ENCODE data around the gene SPOCK2.

SPOCK2 gene

DNA sequence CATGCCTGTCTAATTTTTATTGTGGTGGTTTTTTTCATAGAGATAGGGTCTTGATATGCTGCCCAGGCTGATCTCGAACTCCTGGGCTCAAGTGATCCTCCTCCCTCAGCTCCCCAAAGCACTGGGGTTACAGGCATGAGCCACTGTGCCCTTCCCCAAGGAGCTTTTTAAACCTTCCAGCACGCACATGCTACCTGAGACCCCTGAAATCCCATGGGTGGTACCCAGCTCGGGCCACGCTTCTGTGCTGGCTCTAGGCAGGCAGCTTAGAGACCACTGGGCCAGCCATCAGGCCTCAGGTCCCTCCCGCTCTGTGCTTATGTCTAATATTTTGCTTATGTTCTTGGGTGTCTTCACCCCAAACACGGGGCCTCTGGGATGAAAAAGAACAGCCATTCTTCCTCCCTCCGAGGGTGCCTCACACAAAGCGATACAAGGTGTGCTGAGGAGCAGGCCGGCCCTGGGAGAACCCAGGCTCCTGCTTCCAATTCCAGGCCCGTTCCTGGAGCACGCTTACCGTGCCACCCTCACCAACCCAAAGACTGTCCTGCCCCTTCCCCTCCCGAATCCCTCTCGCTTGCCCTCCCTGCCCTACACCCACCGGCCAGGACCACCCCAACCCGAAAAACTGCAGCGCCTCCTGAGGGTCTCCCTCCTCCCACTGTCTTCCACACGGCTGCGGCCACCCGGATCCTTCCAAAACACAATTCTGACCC is 10.9 kb downstream of the SPOCK2 start:
- in situ Hi-C loops (cut with MboI; ENCODE audit: low pct_unique_long_range_greater_than_20kb, low sequenced_read_pairs) = no loop called here
- DNase-seq = no peak

DNA sequence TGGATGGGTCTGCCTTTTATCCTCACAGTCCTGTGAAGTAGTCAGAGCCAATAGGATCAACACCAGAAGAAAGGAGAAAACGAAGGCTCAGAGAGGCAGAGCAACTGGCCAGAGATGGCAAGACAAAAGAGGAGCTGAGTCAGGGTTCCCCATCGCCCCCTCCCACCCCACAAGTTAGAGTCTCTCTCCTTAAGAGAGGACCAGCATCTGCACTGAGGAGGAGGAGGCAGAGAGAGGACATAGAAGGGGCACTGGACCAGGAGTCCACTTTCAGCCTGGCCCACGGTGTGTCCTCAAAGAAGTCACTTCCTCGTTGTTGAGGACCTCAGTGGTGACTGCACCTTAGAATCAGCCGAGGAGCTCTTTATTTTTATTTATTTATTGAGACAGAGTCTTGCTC is 11.6 kb downstream of the SPOCK2 start:
- DNase-seq = no peak
- in situ Hi-C loops (cut with MboI; ENCODE audit: low pct_unique_long_range_greater_than_20kb, low sequenced_read_pairs) = no loop called here

DNA sequence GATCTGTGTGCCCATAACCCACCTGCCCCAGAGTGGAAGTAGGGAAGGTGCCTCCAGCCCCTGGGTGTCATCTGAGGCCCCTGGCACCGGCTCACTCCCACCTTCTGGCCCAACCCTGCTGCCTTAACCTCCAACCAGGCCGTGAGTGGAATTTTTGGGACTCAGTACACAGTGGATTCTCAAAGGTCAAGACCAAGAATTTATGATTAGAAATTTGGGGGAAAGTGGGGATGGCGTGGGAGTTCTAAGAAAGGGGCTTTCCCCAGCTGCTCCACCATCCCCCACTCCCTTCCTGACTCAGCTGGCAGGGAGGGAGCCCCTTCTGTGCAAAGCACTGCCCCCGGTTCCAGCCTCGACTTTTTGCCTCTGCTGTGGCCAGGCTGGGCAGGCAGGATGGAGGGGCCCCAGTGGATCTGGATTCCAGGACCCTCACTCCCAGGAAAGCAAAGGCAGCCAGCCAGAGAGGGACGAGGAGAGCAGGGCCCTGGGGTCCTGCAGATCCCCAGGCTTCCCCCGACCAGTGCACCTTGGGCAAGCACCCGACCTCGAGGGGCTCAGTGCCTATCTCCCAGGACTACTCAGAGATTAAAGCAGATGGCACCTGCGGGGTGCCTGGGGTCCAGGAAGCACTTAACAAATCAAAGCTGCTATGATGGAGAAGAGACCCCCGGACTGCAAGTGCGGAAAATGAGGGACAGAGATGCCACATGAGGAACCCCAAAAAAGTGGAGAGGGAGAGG is 12.8 kb downstream of the SPOCK2 start:
- no peak for DNase-seq
- in situ Hi-C loops (cut with MboI; ENCODE audit: low pct_unique_long_range_greater_than_20kb, low sequenced_read_pairs) = no loop called here

DNA sequence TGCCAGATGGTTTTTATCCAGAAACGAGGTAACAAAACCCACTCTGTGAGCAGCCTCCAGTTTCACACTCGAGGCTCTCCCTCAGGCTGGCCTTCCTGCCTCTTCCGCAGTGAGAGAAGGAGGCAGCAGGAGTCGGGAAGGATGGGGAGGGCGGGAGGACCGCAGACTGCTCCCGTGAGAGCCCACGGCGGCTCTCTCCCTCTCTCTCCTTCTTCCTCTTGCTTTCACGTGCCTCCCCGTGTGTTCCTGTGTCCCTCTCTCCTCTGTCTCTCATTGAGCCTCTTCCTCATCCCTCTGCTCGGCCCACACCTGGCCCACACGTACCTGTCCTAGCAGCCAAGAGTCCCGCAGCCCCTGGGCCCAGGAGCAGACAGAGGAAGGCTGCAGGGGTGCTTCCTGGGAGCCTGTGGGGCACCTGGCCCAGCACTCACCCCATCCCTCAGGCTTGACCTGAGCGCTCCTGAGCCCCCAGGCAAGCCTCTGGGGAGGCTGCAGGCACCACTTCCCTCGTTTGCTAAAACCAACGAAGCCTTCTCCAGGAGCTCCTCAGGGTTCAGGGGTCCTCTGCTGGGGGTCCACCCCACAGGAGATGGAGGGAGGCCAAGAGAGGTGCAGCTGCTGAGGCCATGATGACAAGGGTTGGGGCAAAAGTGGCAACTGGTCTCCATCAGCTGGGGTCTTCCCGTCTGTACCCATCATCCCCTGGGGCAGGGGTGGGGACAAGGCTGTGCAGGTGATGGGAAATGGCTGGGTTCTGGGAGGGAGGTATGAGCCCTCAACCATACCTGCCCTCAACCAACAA is 13.6 kb downstream of the SPOCK2 start:
- in situ Hi-C loops (cut with MboI; ENCODE audit: low pct_unique_long_range_greater_than_20kb, low sequenced_read_pairs) = no loop called here
- no peak for DNase-seq

DNA sequence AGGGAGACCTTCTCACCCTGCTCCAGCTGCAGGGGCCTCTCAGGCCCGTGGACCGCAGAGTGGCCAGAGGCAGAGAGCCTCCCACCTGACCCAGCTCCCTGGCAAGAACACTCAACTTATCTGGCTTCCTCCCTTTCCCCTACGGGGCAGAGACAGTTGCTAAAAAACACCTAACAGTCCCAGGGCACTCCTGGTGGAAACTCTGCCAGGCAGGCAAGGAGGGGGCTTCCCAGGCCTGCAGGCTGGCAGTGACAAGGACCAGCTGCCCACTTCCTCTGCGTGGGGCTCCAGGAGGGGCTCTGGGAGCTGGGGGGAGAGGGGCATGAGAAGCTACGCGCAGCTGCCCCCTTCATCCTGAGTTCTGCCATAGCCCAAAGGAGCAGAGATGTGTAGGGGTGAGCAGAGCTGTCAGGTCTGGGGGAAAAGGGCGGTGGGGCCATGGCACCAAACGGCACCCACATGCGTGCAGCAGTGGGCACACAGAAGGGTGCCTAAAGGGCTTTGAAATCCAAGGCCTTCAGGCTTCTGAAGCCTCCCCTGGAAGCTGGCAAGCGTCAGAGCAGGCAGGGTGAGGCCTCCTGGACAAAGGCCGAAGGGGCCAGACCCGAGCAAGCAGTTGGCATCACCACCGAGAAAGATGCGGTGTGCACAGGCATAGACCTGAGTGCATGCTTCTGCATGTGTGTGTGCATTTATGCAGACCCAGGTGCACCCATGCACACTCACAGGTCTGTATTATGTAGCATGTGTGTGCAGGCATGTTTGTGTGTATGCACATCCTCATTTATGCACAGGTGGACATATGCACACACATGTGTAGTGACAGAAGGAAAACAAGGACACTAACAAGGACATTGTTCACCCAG is 14.4 kb downstream of the SPOCK2 start:
- in situ Hi-C loops (cut with MboI; ENCODE audit: low pct_unique_long_range_greater_than_20kb, low sequenced_read_pairs) = no loop called here
- DNase-seq = no peak

DNA sequence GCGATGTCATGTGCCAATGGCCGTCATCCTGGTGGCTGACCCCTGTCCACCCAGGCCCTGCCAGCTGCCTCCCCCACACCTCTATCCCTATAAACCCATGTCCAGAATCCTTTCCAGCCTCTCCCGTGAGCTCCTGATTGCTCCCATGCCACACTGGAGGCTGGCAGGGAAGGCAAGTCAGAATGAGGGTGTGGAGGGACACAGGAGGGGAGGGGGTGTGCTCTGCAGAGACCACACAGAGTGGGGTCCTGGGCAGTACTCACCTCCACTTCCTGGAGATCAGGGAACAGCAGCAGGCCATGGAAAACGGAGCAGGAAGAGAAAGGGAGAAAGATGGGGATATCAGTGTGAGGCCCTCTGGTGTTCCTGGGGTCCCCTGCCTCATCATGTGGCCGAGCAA is 15.7 kb downstream of the SPOCK2 start:
- no peak for DNase-seq
- in situ Hi-C loops (cut with MboI; ENCODE audit: low pct_unique_long_range_greater_than_20kb, low sequenced_read_pairs) = no loop called here

DNA sequence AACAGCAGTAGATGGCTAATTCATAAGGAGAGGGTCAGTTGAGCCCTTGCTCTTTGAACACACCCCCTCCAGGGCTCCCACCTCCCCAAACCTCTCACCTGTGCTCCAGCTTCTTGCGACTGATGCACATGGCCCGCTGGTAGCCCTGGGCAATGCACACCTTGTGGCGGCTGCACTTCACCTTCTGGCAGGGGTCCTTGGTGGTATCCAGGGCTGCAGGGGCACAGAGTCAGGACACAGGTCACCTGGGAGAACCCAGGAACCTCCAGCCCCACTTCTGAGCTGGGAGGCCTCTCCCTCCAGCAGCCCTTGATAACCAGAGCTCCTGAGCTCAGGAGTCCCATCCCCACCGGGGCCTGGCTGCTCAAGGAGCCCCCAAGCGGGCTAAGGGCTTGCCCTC is 16.3 kb downstream of the SPOCK2 start:
- in situ Hi-C loops (cut with MboI; ENCODE audit: low pct_unique_long_range_greater_than_20kb, low sequenced_read_pairs) = no loop called here

DNA sequence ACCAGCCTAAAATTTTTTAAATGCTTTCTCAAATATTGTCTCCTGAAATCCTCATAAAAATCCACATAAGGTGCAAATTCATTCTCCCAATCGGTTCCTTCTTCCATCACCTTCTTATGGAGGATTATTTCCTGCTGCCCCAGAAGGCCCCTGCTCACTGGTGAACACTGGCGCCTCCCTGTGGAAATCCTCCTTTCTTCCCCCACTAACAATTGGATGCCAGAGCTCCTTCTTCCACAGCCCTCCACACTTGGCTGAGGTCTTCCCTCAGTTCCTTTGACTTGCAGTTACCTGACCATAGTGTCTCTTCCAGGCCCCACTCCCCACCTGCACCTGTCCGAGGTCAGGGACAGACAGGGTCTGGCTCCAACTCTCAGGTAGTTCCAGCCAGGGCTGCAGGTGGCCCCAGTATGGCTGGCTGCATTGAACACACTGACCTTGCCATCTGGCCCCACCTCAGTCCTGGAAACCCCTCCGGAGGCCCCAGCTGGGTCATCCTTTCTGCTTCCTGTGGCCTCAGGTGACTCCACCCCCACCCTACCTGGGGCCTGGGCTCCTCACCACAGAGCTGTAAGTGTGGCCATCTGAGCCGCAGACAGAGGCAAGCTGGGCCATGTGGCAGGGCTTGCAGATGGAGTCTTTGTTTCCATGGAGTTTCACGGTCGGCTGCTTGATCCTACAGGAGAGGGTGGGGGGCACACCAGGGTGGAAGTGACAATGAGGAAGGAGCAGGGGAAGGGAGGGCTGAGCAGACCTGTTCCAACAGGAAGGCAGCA is 18.4 kb downstream of the SPOCK2 start:
- in situ Hi-C loops (cut with MboI; ENCODE audit: low pct_unique_long_range_greater_than_20kb, low sequenced_read_pairs) = no loop called here
- peak; percentile 57 for DNase-seq

More for the DNA sequence above, 16.3 kb downstream of the SPOCK2 start:
- no peak for DNase-seq

DNA sequence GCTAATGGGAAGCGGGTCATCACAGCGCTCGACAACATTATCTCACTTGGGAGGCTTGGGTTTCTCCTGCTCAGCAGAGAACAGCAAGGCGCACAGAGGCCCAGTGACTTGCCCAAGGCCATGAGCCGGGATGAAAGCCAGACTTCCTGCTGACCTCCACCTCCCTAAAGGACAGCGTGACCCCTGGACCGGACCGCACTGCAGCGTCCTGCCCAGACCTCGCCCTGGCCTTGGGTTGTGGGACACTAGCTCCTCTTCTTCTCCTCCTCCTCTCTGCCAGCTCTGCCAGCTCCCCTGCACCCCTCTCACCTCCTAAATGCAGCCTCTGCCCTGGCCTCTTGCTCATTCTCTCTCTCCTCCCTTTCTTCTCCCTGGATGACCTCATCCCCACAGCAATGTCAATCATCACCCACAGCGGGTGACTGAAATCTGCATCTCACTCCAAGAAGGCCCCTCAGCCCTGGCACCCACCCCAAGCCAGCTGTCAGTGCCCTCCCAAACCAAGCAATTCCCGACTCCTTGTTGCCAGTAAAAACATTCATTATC is 19.4 kb downstream of the SPOCK2 start:
- in situ Hi-C loops (cut with MboI; ENCODE audit: low pct_unique_long_range_greater_than_20kb, low sequenced_read_pairs) = no loop called here

DNA sequence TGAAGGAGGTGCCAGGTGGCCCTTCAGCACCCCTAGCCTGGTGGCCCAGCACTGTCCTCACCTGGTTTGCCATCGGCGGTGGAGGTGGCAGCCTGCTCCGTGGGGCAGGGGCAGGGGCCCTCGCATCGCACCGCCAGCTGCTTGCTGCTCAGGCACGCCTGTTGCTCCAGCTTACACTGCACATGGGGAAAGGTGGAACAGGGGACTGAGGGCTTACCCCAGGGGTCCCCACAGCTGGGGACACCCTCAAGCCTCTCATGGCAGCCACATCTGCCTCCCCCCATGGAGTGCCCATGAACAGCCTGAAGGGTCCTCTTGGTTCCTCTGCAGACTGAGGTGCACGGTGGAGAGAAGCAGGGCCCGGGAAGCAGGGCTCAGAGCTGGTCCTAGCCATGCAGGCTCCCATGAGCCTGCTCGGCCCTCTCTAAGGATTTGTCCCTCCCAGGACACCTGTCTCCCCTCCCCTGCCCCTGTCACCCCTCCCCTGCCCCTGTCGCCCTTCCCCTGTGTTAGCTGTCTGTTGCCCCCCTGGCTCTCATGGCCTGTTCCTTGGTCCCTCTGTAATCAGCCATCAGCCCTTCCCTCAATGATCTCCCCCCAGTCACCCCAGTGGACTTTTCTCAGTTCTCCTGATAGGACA is 20.1 kb downstream of the SPOCK2 start:
- no peak for DNase-seq
- in situ Hi-C loops (cut with MboI; ENCODE audit: low pct_unique_long_range_greater_than_20kb, low sequenced_read_pairs) = no loop called here

More for the DNA sequence above, 19.4 kb downstream of the SPOCK2 start:
- no peak for DNase-seq

DNA sequence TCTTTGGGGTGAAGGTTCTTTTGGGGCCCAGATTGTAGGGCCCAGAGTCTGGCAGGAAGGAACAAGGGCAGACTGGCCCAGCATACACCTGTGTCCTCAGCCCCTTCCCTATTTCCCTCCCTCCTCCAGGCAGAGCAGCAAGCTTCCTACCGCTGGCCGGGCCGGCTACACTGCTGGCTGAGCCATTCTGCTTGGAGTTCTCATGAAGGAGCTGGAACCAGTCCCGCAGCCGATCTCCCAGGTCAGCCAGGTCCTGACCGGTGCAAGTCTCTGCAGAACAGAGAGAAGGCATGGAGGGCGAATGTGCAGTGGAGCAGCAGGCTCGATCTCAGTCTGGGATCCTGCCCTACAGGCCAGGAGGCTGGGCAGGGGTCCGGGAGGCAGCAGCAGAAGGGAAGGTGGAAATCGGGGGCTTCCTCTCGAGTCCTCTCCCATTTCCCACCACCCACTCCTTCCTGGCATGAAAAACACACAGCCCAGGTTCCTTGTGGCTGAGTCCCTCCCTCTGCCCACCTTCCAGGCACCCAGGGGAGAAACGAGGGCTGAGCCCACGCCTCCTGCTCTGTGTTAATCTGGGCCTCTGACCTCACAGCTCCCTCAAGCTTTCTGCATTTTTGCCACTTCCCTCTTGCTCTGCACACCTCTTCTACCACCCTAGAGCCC is 20.8 kb downstream of the SPOCK2 start:
- in situ Hi-C loops (cut with MboI; ENCODE audit: low pct_unique_long_range_greater_than_20kb, low sequenced_read_pairs) = no loop called here
- no peak for DNase-seq

DNA sequence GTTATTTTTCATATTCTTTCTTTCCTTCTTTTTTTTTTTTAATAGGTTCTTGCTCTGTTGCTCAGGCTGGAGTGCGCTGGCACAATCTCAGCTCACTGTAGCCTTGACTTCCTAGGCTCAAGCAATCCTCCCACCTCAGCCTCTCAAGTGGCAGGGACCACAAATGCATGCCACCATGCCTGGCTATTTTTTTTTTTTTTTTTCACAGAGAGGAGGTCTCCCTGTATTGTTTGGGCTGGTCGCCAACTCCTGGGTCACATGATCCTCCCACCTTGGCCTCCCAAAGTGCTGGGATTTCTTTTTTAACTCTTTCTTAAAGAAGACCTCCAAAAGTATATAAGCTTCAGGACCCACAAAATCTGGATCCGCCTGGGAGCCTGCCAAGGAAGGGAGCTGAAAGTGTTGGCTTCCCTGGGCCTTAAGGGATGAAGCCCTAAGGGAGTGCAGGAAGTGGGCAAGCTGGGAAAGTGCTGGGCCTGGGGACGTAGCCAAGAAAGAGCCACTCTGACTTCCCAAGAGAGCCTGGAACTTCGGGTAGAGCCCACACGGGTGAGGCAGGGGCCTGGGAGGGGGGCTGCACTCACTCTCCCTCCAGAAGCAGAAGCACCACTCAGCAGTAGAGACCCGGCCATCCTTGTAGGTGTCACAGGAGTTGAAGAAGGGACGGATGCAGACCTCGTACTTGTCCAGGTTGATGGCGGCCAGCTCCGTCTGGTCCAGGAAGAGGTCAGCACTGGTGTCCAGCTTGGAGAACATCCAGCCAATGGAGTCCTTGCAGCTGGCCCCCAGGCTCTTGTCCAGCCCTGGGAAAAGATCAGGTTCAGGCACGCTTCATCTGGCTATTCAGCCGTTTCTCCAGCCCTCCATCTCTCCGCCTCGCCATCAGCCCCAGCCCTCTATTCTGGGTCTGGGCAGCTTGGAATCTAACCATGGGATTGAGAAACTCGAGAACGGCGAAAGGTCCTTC is 21.8 kb downstream of the SPOCK2 start:
- no peak for DNase-seq
- in situ Hi-C loops (cut with MboI; ENCODE audit: low pct_unique_long_range_greater_than_20kb, low sequenced_read_pairs) = no loop called here

DNA sequence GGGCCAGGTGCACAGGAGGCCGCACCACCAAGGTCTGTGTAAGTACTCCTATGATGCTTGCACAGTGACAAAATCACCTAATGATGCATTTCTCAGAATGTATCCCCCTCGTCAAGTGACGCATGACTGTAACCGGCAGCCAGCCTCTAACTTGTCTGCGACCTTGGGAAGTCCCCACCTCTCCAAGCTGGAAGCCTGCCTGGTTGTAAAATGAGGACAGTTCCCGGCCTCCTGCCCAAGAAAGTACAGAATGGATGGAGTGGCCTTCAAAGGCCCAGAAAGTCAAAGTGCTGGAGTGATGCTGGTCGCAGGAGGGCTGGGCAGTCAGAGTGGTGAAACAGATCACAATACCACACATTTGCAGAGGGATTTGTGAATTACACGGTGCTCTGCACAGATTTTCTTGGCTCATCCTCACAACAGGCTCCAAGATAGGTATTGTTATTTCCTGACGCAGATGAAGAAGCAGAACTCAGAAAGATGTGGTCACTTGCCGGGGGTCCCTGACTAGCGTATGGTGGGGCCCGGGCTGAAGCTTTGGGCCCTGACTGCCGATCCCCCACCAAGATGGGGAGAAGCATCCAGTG is 22.8 kb downstream of the SPOCK2 start:
- DNase-seq = no peak
- in situ Hi-C loops (cut with MboI; ENCODE audit: low pct_unique_long_range_greater_than_20kb, low sequenced_read_pairs) = no loop called here

DNA sequence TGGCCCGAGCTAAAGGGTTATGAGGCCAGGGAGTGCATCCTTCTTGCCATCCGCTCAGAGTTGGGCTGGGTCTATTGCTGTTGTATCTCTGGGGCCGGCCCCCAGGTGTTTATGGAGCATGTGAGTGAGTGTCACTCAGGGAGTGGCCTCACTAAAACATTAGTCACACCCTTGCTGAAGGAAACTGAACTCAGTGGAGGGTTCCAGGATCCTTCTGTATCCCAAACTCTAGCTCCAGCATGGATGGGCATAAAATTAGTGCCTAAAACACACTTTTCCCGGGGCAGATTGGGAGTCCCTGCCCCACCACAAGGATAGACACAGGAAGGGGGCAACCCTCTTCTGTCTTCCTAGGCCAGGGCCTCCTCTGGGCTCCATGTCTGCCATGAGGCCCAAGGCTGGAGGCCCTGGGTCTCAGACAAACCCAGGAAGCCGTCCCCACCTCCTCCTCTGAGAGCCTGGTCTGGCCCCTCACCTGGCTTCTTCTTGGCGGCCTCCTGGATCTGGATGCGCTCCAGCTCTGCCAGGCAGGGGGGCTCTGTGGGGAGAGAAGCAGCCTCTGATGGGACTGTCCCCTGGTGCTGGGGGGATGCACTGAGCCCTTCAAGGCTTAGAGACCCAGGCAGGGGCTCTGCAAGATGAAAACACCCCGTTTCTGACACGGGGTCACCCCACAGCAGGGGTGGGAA is 24.5 kb downstream of the SPOCK2 start:
- no peak for DNase-seq
- in situ Hi-C loops (cut with MboI; ENCODE audit: low pct_unique_long_range_greater_than_20kb, low sequenced_read_pairs) = no loop called here
